NCI-H1930 (cell line): ENCODE measurements around the gene NPR2.

Experiments
- DNase-seq, 2 experiments: peaks; one replicate each; lab custom pipeline; 2025; lab: John Stamatoyannopoulos, UW

NPR2 gene

DNA sequence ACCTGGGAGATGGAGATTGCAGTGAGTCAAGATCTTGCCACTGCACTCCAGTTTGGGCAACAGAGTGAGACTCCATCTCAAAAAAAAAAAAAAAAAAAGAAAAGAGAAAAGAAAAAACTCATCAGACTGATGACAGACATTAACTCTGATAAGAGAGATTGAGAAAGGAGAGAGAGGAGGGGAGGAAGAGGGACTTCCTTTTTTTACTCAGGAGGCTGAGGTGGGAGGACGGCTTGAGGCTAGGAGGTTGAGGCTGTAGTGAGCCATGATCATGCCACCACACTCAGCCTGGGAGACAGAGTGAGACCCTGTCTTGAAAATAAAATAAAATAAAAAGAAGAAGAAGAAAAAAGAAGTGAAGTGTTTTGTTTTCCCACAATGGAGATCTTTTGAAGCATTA, 27.6 kb upstream of the NPR2 start:
- DNase-seq: no peak

DNA sequence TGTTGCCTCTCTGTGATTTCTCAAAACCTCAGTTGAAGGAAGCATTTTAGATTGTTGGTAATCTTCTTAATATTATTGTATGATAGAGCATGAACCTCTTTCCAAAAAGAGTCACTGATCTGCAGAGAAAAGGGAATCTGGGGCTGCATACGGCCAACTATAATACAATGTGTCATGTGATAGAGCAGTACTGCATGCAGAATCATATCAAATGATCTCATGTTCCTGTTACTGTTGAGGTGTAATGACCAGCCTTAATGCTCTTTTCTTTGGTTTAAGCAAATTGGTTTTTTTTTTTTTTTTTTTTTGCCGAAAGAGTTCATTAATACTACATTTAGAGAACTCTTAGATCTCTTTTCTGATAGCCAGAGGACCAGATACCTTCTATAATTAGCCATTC, 24.4 kb upstream of the NPR2 start:
- no peak for DNase-seq

DNA sequence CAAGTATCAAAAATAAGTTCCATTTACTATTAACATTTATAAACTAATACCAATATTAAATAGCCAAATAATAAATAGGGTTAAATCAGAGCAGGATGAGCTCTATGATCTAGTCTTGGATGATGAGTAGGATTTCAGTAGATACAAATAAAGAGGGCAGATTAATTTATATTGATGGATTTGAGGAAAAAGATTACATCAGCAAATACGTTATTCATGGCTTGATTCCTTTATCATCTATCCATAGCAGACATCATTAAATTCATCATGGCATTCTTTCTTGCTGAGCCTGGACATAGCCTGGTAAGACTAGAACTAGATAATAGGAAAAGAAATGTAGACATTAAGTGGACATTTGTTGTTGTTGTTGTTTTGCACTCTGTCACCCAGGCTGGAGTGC, 23.9 kb upstream of the NPR2 start:
- DNase-seq: no peak

DNA sequence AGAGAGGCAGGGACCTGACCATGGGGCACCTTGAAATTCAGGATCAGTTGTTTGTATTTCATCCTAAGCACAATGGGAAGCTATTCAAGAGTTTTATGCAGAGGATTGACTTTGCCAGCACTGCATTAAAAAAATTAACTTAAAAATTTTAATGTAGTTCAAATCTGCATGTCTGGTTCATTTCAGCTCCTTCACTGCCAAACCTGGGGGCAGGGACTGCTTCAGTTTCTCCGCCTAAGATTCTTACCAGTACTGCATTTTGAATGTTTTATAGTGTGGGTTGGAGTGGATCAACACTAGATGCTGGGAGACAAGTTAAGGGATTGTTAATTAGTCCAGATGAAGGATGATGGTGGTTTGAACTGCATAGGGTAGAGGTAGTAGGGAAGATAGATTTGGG, 21.6 kb upstream of the NPR2 start:
- DNase-seq: no peak

DNA sequence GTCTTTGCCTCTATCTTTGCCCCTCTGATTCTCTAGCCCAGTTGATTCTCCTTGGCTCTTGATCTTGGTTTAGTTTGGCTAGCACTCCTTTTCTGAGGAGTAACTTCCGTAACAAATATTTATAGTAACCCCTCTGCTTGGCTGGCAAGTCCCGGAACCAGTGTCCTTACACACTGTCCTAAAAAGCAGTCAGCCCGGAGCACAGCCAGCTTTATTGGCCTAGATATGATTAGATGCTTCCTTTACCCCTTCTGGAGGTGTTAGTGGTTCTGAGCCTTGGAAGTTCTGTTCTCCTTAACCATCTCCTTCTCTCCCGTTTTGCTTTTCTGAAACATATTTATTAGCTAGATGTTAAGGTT, 20.3 kb upstream of the NPR2 start:
- DNase-seq: no peak

DNA sequence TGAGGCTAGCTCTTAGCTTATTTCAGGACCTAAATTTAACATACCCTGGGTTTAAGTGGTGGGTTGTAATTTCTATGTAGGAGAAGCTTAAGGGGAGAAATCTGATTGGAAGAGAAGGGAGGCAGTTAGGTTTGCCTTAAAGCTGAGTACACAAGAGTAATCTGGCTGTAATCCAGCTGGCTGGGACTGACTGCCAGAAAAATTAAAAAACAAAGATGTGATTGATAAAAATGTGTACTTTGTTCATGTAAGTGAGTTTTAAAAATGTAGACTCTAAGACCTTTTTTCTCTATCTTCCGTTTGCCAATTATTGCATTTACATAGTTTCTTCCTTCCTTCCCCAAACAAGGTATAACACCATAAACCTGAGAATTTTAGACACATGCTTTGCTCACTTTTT, 19.9 kb upstream of the NPR2 start:
- no peak for DNase-seq

DNA sequence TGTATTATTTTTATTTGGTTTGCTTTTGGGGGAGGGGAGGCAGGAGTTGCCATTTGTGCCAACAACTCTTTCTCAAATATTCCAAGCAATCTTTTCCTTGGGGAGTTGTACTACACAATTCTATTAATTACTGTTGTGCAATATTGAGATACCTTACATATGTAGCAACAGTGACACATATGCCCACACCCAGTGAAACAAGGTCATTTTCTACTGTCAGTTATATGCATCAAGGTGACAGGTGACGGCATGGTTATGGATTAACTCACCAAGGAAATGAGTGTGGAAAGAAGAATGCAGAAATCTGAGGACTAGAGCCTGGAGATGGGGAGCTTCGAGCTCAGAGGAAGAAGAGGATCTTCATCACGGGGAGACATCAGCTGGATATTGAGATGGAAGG, 19.4 kb upstream of the NPR2 start:
- DNase-seq: peak in 1 of 2 experiments; percentile 24

DNA sequence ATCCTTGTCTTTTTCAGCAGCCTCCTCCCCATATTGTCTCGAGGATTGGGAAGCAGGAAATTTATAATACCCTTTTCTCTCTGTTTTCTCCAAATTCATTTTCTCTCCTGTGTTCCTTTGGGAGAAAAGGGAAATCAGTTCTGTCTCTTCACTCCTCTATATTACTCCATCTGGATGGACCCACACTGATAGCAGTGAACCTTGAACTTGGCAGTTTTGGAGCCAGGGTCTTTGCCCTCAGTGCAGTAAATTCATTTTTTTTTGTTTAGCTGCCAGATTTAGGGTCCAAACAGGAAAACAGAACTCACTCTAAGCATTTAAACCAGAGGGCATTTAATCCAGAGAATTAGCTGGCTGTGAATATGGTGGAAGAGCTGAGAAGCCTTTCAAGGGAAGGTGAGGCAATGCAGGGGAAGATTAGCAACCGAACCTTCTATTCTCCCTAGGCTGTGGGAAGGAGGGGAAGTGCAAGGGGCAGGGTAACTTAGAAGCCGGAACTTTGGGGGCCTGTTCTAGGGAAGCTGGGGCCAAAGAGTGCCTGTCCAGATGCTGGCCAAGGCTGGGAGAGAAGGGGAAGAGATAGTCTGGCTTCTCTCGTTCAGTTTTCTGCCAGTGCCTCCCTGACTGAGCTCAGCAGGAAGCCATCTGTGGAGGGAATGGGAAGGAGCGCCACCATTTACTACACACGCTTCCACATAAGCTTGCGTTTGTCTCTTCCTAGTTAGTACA, 16.3 kb upstream of the NPR2 start:
- peak in 1 of 2 experiments; percentile 31 for DNase-seq

DNA sequence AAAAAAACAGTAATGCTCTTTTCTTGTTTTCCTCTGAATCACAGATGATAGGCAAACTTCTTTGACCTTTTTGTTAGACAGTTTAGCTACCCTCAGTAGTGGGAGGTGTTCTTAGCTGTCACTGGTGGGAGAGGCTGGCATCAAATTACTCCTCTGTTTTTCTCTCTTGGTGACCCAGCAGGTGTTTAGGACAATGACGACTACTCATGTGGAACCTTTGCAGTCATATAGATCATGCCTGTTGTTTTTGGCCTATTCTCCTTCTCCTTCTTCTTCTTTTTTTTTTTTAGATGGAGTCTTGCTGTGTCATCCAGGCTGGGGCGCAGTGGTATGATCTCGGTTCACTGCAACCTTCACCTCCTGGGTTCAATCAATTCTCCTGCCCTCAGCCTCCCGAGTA, 15.4 kb upstream of the NPR2 start:
- peak; percentile 27 to 46 for DNase-seq

DNA sequence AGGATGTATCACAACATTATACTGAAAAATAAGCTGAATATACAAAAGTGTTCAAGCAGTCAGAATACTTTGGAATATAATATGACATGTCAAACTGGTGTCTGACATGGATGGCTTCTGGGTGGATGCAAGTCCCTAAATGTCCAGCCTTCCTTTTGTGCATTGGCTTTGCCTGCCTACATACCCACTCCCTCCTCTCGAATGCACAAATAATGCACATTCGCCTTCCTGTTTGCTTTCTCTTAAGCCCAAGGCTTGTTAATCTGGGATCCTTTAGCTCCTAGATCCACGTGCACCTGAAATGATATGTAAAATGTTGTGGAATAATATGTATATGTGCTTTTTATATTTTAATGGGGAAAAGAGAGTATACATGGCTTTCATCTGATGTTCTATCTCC, 12.9 kb upstream of the NPR2 start:
- no peak for DNase-seq

DNA sequence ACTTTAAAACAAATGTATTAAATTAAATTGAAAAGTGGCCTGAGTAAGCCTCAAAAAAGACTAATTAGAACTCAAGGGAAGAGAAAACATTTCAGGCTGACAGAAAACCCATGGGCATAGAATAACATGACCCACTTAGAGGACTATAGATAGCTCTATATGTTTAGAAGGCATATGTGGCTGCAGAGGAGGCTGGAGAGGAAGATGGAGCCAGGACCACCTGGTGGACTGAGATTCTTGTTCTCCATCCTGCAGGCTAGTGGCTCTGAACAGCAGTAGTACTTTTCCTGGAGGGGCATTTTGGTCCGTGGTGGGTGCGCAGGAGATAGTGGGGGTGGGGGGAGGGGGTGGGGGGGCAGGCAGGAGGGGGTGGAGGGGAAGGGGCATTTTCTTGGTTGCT, 10.3 kb upstream of the NPR2 start:
- DNase-seq: no peak

DNA sequence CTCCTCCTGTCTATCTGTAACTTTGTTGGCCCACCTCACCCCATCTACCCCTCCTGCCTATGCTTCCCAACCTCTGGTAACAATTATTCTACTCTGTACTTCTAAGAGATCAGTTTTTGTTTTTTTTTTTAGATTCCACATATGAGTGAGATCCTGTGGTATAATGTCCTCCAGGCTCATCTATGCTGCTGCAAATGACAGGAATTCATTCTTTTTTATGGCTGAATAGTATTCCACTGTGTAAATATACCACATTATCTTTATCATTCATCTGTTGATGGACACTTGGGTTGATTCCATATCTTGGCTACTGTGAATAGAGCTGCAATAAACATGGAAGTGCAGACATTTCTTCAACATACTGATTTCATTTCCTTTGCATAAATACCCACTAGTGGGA, 8.0 kb upstream of the NPR2 start:
- no peak for DNase-seq

DNA sequence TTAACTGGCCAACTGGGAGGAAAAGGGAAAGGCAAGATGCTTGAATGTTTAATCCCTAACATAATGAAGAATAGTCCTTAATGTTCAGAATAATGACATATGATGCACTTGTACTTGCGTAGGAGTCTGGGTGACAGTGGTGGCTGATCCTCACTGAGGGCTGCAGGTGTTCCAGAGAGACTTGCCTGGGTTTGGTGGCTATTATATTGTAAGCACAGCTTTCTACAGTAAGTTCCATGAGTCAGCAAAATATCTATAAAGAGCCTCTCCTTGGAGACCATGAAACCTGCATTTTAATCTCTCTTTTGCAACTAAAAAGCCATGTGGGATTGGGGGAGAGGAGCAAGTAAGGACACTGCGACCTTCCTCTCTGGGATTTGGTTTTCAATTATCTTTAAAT, 1.9 kb upstream of the NPR2 start:
- DNase-seq: no peak

DNA sequence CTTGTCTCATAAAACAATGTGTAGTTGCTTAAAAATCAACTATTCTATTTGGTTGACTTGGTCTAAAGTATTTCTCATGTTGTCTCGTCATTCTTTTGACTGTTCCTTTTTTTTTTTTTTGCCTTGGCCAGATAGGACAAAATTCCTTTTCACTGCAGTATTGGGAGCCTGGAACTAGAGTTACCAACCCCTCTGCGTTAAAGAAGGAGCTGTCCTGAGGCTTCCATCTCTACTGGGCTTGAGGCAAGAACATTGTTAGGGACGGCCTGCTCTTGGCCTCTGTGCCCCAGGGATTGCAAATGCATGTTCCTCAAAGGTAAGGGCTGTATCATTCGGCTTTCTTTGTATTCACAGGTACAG, 1.4 kb upstream of the NPR2 start:
- no peak for DNase-seq

DNA sequence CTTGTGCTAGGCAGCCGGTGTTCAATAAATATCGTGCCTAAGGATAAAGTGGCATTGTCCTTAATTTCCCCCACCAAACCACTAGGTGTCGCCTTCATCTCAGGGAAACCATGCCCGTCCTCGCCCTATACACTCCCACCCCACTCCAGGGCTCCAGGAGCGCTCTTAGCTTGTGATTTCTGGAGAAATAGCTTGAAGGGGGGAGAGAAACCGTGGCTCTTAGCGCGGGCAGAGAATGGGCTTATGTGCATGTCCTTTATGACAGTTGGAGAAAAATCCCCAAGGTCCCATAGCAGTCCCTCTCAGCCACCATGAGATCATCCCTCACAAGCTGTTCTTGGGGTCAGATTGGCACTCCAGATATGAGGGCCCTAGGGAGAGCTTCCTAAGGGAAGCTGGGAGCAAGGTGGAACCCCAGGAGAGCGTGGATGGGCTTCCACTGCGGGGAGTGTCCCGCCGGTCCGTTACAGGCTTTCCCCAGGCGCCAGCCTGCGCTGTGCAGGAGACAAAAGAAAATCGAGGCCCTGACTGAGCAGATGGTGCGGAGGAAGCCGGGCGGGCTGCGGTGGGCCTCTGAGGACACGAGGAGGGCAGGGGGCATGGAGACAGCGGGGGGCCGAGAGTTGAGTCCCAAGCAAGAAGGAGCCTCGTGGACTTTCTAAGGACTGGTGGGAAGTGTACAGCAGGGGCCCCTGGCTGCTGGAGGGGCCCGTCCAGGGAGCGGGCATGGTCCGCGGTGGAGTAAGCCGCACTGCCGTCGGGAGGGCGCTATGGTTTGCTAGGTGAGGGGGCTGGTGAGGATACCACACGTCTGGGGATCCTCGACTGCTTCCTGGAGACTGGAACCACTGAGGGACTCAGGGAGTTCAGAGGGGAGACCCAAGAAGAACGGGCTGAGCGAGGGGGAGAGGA, 750 bp upstream of the NPR2 start:
- peak; percentile 66 to 72 for DNase-seq

DNA sequence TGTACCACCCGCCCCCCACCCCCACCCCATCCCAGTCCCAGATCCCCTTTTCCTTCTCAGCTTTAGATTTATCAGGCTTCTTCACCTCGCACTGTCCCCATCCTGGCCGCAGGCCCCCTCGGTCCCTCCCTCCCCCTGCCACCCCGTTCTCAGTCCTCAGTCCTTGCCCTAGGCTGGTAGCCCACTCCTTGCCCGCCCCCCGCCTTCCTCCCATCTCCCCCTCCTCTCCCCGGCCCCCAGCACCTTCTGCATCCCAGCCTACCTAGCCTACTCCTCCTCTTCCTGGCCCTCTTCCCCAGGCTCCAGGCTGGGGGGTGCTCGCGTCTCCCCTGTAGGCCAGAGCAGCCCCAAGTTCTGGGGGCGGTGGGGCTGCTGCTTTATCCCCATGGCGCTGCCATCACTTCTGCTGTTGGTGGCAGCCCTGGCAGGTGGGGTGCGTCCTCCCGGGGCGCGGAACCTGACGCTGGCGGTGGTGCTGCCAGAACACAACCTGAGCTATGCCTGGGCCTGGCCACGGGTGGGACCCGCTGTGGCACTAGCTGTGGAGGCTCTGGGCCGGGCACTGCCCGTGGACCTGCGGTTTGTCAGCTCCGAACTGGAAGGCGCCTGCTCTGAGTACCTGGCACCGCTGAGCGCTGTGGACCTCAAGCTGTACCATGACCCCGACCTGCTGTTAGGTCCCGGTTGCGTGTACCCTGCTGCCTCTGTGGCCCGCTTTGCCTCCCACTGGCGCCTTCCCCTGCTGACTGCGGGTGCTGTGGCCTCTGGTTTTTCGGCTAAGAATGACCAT, 828 bp downstream of the NPR2 start:
- no peak for DNase-seq

DNA sequence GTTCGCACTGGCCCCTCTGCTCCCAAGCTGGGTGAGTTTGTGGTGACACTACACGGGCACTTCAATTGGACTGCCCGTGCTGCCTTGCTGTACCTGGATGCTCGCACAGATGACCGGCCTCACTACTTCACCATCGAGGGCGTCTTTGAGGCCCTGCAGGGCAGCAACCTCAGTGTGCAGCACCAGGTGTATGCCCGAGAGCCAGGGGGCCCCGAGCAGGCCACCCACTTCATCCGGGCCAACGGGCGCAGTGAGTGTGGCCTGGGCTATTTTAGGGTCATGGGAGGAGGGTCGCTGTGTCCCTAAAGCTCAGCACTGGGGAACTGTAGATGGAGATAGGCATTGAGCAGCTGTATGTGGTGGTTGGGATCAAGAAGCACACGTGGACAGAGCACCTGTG, 1.4 kb downstream of the NPR2 start:
- no peak for DNase-seq

DNA sequence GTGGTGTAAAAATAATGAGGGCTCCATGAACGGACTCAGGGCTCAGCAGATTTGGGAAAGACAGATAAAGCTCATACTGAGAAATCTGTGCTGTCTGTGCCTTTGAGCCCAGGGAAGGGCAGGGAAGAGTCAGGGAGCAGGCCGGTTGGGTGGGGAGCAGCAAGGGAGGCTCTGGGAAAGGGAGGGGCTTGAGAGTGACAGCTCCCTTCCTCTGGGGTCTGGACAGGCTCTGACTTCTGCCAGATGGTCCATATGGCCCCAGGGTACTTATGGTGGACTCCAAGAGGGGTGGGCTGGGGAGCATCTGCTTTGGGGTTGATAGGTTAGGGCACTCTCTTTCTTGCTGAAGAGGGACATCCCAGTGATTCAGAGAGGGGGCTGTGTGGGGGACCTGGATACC, 2.1 kb downstream of the NPR2 start:
- no peak for DNase-seq

DNA sequence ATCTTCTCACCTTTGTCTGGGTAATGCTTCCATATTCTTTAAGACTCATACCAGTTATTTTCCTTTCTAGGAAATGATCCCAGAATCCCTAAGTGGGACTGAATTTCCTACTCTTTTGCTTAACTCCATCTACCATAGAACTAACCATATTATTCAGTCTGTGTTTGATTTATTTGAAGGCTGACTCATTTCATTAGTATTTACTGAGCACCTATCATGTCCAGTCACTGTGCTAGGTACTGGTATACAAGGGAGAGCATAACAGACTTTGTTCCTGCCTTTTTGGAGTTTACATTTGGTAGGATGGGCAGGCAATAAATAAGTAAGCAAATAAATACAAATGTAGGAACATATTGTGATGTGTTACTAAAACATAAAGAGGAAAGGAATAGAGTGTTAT, 4.3 kb downstream of the NPR2 start:
- no peak for DNase-seq

DNA sequence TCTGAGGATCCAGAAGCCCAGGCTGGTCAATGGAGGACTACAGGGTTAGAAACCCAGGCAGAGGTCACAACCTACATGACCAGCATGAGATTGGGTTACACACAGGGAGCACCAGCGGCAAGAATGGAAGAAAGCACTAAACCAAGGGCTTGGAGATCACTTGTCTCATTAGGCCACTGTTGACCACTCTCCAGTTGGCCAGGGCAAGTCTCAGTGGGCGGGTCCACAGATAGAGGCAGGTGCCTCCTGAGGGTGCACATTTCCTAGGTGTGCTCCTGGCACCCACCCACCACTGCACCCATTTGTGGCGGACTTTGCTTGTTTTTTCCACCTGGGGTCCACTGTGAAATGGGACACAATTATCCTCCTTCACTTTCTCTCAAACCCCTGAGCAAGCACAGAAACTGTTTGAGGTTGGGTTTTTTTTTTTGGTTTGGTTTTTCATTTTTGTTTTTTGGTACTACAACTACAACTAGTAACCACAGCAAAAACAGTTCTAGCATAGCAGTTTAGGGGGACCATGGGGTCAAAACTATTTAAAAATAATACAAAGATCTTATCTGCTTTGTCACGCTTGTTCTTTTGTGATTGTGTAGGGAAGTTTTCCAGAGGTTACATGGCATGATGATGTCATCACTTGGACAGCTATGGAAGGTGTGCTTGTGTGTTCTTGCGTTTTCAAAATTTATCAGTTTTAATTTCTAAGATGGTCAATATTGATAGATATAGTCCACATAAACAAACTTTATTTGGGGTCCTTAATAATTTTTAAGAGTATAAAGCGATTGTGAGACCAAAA, 6.1 kb downstream of the NPR2 start:
- DNase-seq: no peak

DNA sequence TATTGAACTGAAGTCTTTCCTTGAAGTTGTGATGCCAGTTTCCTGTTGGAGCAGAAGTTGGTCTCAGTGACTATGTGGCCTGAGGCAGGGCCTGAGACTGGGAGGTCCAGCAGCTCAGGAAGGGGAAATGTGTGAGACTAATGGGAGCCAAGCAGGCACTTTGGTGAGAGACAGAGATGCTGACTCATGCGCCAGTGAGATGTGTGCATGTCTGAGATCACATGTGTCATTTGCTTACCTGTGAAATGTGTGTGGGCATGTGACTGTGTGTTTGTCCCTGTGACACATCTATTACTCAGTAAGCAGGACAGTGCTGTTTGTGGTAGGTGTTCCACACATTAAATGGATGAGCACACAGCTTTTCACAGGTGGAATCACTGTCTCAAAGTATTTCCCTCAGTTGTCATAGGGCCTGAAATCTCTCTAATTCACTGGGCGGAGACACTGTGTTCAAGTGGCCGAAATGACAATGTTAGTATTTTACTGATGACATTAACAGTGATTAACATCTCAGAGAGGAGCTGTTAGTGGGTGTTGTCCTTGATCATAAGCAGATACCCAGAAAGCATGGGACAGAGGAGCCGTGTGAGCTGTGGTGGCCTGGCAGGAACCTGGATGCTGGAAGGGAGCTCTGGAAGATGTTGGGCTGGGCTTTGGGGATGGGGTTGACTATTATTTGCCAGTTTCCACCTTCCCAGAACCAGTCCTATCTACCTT, 7.4 kb downstream of the NPR2 start:
- DNase-seq: no peak
